ENCODE data around the gene NRIP2.

Gene NRIP2

DNA sequence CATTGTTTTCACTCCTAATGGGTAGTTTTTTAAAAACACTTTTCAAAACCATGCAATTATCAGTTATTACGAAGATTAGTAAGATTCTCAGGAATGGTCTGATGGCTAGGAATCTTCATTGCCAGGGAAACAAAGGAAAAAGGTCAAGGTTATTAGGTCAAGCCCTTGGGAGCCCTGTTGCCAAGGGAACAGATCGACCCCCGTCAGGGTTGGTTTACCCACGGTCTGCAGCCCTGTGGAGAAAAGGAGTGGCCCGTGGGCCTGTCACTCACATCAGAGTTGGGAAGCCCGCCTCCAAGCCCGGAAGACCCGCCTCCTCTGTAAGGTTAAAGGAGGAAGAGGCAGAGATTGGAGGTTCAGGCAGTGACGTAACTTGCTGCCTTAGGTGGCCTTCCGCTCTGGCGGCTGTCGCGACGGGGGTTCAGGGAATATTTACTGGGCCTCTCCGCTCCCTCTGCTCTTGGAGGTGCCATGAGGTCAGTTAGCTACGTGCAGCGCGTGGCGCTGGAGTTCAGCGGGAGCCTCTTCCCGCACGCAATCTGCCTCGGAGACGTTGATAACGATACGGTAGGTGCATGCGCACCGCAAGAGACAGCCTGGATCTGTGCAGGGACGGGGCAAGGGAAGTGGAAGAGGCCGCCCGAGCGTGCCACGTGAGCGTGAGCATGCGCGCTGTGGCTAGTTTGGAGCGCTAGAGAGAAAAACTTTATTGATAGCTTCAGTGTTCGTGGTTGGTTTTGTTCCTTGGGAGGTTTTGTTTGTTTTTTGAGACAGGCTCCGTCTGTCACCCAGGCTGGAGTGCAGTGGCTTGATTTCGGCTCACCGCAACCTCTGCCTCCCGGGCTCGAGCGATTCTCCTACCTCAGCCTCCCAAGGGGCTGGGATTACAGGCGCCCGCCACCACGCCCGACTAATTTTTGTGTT lies 22.3 kb downstream of the NRIP2 start, which contains the start of gene ITFG2:
Gene ITFG2, plus strand, starts transcription at position 379 of the 924 bp plus-strand sequence. Its CDS starts 93 bp downstream, at position 472.
- Histone ChIP-seq H3K9me3 (ENCODE audit: insufficient read depth, low read length) (no peaks in the 10 kb centered on the region), H3K4me3 (ENCODE audit: insufficient read depth, low read length, poor library complexity, severe bottlenecking) (peak within 1 kb of the TSS; percentile 74), H4K20me1 (ENCODE audit: low read depth, low read length) (no peaks in the 10 kb centered on the region), H3K27ac (ENCODE audit: low read depth, low read length) (peak within 1 kb of the TSS; percentile 77), H3F3A (ENCODE audit: insufficient read depth) (peaks cover 6% of the 10 kb centered on the region), H3K27me3 (ENCODE audit: low read length) (no peaks in the 10 kb centered on the region), H3K36me3 (ENCODE audit: low read length) (no peaks in the 10 kb centered on the region), H3K4me2 (ENCODE audit: low read depth, low read length, poor library complexity, severe bottlenecking) (peak within 1 kb of the TSS; percentile 94), H3K9ac (ENCODE audit: low read length) (peak within 1 kb of the TSS; percentile 87), H2AFZ (ENCODE audit: low read depth, low read length, severe bottlenecking) (peak within 1 kb of the TSS; percentile 97), H3K9me2 (replicated peaks; ENCODE audit: insufficient read depth, low read length) (no peaks in the 10 kb centered on the region), H3K79me2 (ENCODE audit: insufficient read depth, low read length) (peaks cover 30% of the 10 kb centered on the region)
- no peak for TF ChIP-seq EZH2phosphoT487 (conservative IDR thresholded peaks at IDR 0.05; ENCODE audit: low read length)
- TF ChIP-seq, protein P1, sequence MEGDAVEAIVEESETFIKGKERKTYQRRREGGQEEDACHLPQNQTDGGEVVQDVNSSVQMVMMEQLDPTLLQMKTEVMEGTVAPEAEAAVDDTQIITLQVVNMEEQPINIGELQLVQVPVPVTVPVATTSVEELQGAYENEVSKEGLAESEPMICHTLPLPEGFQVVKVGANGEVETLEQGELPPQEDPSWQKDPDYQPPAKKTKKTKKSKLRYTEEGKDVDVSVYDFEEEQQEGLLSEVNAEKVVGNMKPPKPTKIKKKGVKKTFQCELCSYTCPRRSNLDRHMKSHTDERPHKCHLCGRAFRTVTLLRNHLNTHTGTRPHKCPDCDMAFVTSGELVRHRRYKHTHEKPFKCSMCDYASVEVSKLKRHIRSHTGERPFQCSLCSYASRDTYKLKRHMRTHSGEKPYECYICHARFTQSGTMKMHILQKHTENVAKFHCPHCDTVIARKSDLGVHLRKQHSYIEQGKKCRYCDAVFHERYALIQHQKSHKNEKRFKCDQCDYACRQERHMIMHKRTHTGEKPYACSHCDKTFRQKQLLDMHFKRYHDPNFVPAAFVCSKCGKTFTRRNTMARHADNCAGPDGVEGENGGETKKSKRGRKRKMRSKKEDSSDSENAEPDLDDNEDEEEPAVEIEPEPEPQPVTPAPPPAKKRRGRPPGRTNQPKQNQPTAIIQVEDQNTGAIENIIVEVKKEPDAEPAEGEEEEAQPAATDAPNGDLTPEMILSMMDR (IDR thresholded peaks at IDR 0.05; ENCODE audit: insufficient read depth, low read length, poor library complexity, severe bottlenecking): no peak

GRCh38 chr12:2811801-2812200 lies 23.0 kb downstream of the NRIP2 start:
- peak overlapping the region; percentile 87 for H3K9ac ChIP-seq (ENCODE audit: low read length)
- no peaks in the 10 kb centered on the region for H3K27me3 ChIP-seq (ENCODE audit: low read length)
- no peaks in the 10 kb centered on the region for H3K9me2 ChIP-seq (replicated peaks; ENCODE audit: insufficient read depth, low read length)
- H3K4me3 ChIP-seq (ENCODE audit: insufficient read depth, low read length, poor library complexity, severe bottlenecking): peak overlapping the region; percentile 74
- peaks cover 6% of the 10 kb centered on the region for H3F3A ChIP-seq (ENCODE audit: insufficient read depth)
- H3K9me3 ChIP-seq (ENCODE audit: insufficient read depth, low read length): no peaks in the 10 kb centered on the region
- H3K4me2 ChIP-seq (ENCODE audit: low read depth, low read length, poor library complexity, severe bottlenecking): peak overlapping the region; percentile 94
- no peaks in the 10 kb centered on the region for H3K36me3 ChIP-seq (ENCODE audit: low read length)
- peak overlapping the region; percentile 97 for H2AFZ ChIP-seq (ENCODE audit: low read depth, low read length, severe bottlenecking)
- peaks cover 30% of the 10 kb centered on the region for H3K79me2 ChIP-seq (ENCODE audit: insufficient read depth, low read length)
- H4K20me1 ChIP-seq (ENCODE audit: low read depth, low read length): no peaks in the 10 kb centered on the region
- H3K27ac ChIP-seq (ENCODE audit: low read depth, low read length): peak overlapping the region; percentile 62
- TF ChIP-seq EZH2phosphoT487 (conservative IDR thresholded peaks at IDR 0.05; ENCODE audit: low read length): no peak
- TF ChIP-seq, protein P1 (IDR thresholded peaks at IDR 0.05; ENCODE audit: insufficient read depth, low read length, poor library complexity, severe bottlenecking): no peak

- H3K27ac ChIP-seq (ENCODE audit: low read depth, low read length): no peak overlapping the region
- H3K9me3 ChIP-seq (ENCODE audit: insufficient read depth, low read length): no peaks in the 10 kb centered on the region
- no peaks in the 10 kb centered on the region for H4K20me1 ChIP-seq (ENCODE audit: low read depth, low read length)
- peaks cover 13% of the 10 kb centered on the region; the same call in 1 of the 2 replicates for H3K36me3 ChIP-seq (ENCODE audit: low read length)
- no peaks in the 10 kb centered on the region for H3K27me3 ChIP-seq (ENCODE audit: low read length)
- no peaks in the 10 kb centered on the region for H3K9me2 ChIP-seq (replicated peaks; ENCODE audit: insufficient read depth, low read length)
- no peak overlapping the region for H3K4me3 ChIP-seq (ENCODE audit: insufficient read depth, low read length, poor library complexity, severe bottlenecking)
- no peak overlapping the region for H3K4me2 ChIP-seq (ENCODE audit: low read depth, low read length, poor library complexity, severe bottlenecking)
- no peak overlapping the region for H2AFZ ChIP-seq (ENCODE audit: low read depth, low read length, severe bottlenecking)
- H3K79me2 ChIP-seq (ENCODE audit: insufficient read depth, low read length): no peaks in the 10 kb centered on the region
- H3F3A ChIP-seq (ENCODE audit: insufficient read depth): peaks cover 7% of the 10 kb centered on the region; the same call in 1 of the 2 replicates
- TF ChIP-seq EZH2phosphoT487 (conservative IDR thresholded peaks at IDR 0.05; ENCODE audit: low read length): no peak
- TF ChIP-seq, protein P1 (IDR thresholded peaks at IDR 0.05; ENCODE audit: insufficient read depth, low read length, poor library complexity, severe bottlenecking): no peak
- H3K9ac ChIP-seq (ENCODE audit: low read length): no peak overlapping the region
Observed at GRCh38 chr12:2806700-2807099, 28.1 kb downstream of the NRIP2 start.
